T-cell (primary cell): ENCODE results near the gene CLASRP. TPM values are rescaled to one million over a fixed set of nuclear protein-coding genes. Genes with fewer than 3 reads are reported as not detected.

Source experiments
- ATAC-seq, 4 experiments: fragments of 200-7000 bp in 3 of 4; fragments of 150-1000 bp in 1 of 4; cut with Tn5 transposase; replicated peaks in 1 of 4; 1 replicate in 3 of 4; 2 replicates in 1 of 4; pipeline ENCODE4 v1.10.0; 2021; ENCODE audit warnings: moderate library complexity in 3 of 4, mild to moderate bottlenecking in 2 of 4, moderate number of reproducible peaks in 1 of 4
- CTCF ChIA-PET, 2 donors: fragments of 300-600 bp; sonication (Branson Sonifier 250); formaldehyde crosslinking; loops; one replicate each; lab custom pipeline; 2022; ENCODE audit warnings: antibody characterized with exemption in 2 of 2; lab: Charles Lee
- POLR2A ChIA-PET, 2 donors: fragments of 300-600 bp; sonication (Branson Sonifier 250); formaldehyde crosslinking; loops; one replicate each; lab custom pipeline; 2022; ENCODE audit warnings: antibody characterized with exemption in 2 of 2; lab: Charles Lee
- DNase-seq, 35 experiments: peaks; one replicate each; pipeline versions ENCODE4 v3.0.0 to v3.0.0-alpha.2; 2013 to 2023
- H3K27ac ChIP-seq: one replicate; pipeline ENCODE4 v1.5.1; 2013; ENCODE audit warnings: low read length
- H3K27me3 ChIP-seq, 2 experiments: replicated peaks in 1 of 2; 1 replicate in 1 of 2; 2 replicates in 1 of 2; pipeline versions ENCODE4 v1.6.1 to v1.7.0; 2013; ENCODE audit warnings: low read length in 1 of 2, mixed read lengths in 1 of 2; ENCODE audit not compliant: control insufficient read depth in 2 of 2, insufficient read depth in 2 of 2; ENCODE audit errors: extremely low read depth in 1 of 2
- H3K36me3 ChIP-seq, 2 donors: 1 replicate in 1 of 2; 2 replicates in 1 of 2; pipeline versions ENCODE4 v1.6.1 to v1.7.0; 2013; ENCODE audit warnings: low read length in 1 of 2; ENCODE audit not compliant: control insufficient read depth in 2 of 2, insufficient read depth in 1 of 2; ENCODE audit errors: extremely low read depth in 1 of 2
- H3K4me1 ChIP-seq, 2 experiments: 1 replicate in 1 of 2; 2 replicates in 1 of 2; pipeline versions ENCODE4 v1.6.1 to v1.7.0; 2013; ENCODE audit warnings: low read length in 2 of 2, mixed read lengths in 1 of 2; ENCODE audit not compliant: insufficient read depth in 2 of 2, control insufficient read depth in 1 of 2; ENCODE audit errors: extremely low read depth in 1 of 2
- H3K4me3 ChIP-seq, 2 donors: 1 replicate in 1 of 2; 2 replicates in 1 of 2; pipeline versions ENCODE4 v1.5.1 to v1.7.0; 2013; ENCODE audit warnings: mild to moderate bottlenecking in 2 of 2, low read length in 1 of 2, moderate library complexity in 1 of 2; ENCODE audit not compliant: control insufficient read depth in 1 of 2; ENCODE audit errors: extremely low read depth in 1 of 2
- H3K9me3 ChIP-seq: 2 replicates; pipeline ENCODE4 v1.7.0; 2013
- H3K27ac Mint-ChIP-seq, 2 donors: one replicate each; pipeline ENCODE4 v1.8.0; 2020 to 2021; ENCODE audit warnings: mild to moderate bottlenecking in 2 of 2, mixed read lengths in 2 of 2
- H3K27me3 Mint-ChIP-seq, 2 donors: one replicate each; pipeline ENCODE4 v1.8.0; 2021 to 2022; ENCODE audit warnings: mixed read lengths in 2 of 2
- H3K36me3 Mint-ChIP-seq: one replicate; pipeline ENCODE4 v1.8.0; 2021; ENCODE audit warnings: mixed read lengths
- H3K4me1 Mint-ChIP-seq, 3 donors: one replicate each; pipeline ENCODE4 v1.8.0; 2020 to 2022; ENCODE audit warnings: mixed read lengths in 3 of 3, mild to moderate bottlenecking in 1 of 3
- H3K4me3 Mint-ChIP-seq, 3 donors: one replicate each; pipeline ENCODE4 v1.8.0; 2020 to 2022; ENCODE audit warnings: mild to moderate bottlenecking in 3 of 3, mixed read lengths in 3 of 3, moderate library complexity in 3 of 3
- H3K9me3 Mint-ChIP-seq, 3 donors: one replicate each; pipeline ENCODE4 v1.8.0; 2020 to 2022; ENCODE audit warnings: mixed read lengths in 3 of 3
- WGBS: methylation state at CpG from one replicate; pipeline ENCODE4 v1.1.5; 2013; ENCODE audit warnings: missing lambda C conversion rate; ENCODE audit not compliant: insufficient coverage; 5-methylcytosine and 5-hydroxymethylcytosine counted together
- total RNA-seq, 35 experiments: library from RNA in 6 of 35; stranded (reverse) in 6 of 35; fragments of 120-200 nt in 1 of 35; gene quantifications; one replicate each; pipeline versions ENCODE4 v1.2.1 to v1.2.4 and lab custom pipeline; 2013 to 2026

The CLASRP gene, protein sequence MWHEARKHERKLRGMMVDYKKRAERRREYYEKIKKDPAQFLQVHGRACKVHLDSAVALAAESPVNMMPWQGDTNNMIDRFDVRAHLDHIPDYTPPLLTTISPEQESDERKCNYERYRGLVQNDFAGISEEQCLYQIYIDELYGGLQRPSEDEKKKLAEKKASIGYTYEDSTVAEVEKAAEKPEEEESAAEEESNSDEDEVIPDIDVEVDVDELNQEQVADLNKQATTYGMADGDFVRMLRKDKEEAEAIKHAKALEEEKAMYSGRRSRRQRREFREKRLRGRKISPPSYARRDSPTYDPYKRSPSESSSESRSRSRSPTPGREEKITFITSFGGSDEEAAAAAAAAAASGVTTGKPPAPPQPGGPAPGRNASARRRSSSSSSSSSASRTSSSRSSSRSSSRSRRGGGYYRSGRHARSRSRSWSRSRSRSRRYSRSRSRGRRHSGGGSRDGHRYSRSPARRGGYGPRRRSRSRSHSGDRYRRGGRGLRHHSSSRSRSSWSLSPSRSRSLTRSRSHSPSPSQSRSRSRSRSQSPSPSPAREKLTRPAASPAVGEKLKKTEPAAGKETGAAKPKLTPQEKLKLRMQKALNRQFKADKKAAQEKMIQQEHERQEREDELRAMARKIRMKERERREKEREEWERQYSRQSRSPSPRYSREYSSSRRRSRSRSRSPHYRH
- total RNA-seq: 100 to 1,000 TPM; 141 to 153 (median 149) TPM
- 43.7 TPM for total RNA-seq (2013)
- total RNA-seq (lab: John Stamatoyannopoulos, UW): 50.0 to 83.9 (median 71.2) reads per million in 29 experiments

DNA sequence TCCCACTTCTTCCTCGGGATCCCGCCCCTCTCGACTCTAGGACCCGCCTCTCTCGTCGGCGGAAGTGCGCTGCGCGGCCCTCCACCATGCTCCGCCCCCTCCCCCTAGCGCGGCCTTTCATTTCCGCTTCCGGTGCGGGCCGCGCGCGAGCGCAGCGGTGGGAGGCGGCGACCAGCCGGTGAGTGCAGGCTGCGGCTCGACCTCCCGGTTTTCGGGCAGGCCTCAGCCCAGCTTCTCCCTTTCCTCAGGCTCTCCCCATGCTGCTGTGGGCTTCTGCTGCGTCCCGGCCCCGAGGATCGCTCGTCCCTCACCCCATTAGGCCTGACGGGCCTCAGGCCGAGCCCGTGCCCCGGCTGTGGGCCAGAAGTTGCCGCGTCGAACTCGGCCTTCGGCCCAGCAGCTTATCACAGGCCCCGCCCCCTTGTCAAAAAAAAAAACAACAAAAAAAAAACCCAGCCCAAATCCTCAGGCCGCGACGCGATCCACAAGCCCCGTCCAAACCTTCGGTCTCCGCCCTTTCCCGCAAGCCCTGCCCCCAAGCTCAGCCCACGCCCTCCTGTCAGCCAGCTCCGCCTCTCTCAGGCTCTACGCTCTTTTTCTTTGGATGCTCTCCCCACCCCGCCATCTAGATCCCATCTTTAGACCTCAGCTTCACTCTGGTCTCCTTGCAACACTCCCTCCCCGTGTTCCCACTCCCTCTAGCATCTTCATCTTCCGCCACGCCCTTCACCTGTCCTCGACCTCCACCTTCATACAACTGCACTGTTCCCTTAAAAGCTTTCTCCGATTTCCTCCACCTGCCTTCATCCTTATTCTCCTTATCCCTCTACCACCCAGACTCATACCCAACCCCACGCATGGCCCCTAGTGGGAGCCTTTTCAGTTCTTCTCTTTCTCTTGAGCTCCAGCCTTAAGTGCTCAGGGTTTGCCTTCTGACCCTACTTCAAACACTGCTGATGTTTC, at the start of gene CLASRP:
TSS of gene CLASRP (plus strand) at position 115 of the 963 bp plus-strand sequence. CDS start 1,168 bp downstream, outside the sequence.
- H3K4me3 ChIP-seq: peak within 1 kb of the TSS; percentile 97 to 98
- POLR2A ChIA-PET: interaction anchor here (0.6 to 1.7 kb wide), 8 partner anchors 10 to 149 kb away, joined by 3 to 8 read pairs (median 3); partner anchors contain the start of genes BLOC1S3 (in 1 of the 2) and RELB (in 1 of the 2)
- Mint-ChIP-seq H3K4me3 (peak within 1 kb of the TSS; percentile 94 to 100 (median 96)), H3K27me3 (no peaks in the 10 kb centered on the region), H3K27ac (peak within 1 kb of the TSS; percentile 87 to 94), H3K9me3 (no peaks in the 10 kb centered on the region), H3K36me3 (peaks cover 29% of the 10 kb centered on the region), H3K4me1 (peaks cover 32 to 33% (median 33%) of the 10 kb centered on the region in 3 donors)
- ATAC-seq: peak; percentile 94 to 98 (median 97)
- H3K27me3 ChIP-seq: no peaks in the 10 kb centered on the region
- H3K9me3 ChIP-seq: no peaks in the 10 kb centered on the region
- H3K27ac ChIP-seq: peak within 1 kb of the TSS; percentile 97
- CTCF ChIA-PET: interaction anchor here (0.6 to 2.1 kb wide), 8 partner anchors 20 to 149 kb away, joined by 3 to 9 read pairs (median 4); partner anchors contain the start of genes BLOC1S3 (in 1 of the 2), RELB (in 1 of the 2) and TRAPPC6A (in 1 of the 2)
- WGBS: 3% methylated on average over 62 of the region's 62 CpGs
- peak; percentile 65 to 93 (median 83) for DNase-seq
- peaks cover 8 to 41% of the 10 kb centered on the region in 2 experiments for H3K4me1 ChIP-seq
- H3K36me3 ChIP-seq: peaks cover 8 to 54% of the 10 kb centered on the region in 2 donors

GRCh38 chr19:44990459-44990858, 48.4 kb upstream of the CLASRP start:
- no peak overlapping the region for H3K4me3 Mint-ChIP-seq
- H3K27ac ChIP-seq: no peak overlapping the region
- WGBS: 96% methylated on average over 11 of the region's 14 CpGs
- no peak overlapping the region for H3K27ac Mint-ChIP-seq
- POLR2A ChIA-PET: no interaction called here
- no peaks in the 10 kb centered on the region for H3K9me3 ChIP-seq
- CTCF ChIA-PET: no interaction called here
- no peak for ATAC-seq
- H3K4me3 ChIP-seq: no peak overlapping the region
- DNase-seq: no peak
- H3K27me3 ChIP-seq: no peaks in the 10 kb centered on the region
- H3K4me1 ChIP-seq: no peaks in the 10 kb centered on the region
- H3K27me3 Mint-ChIP-seq: no peaks in the 10 kb centered on the region
- peaks cover 21 to 46% of the 10 kb centered on the region in 2 donors for H3K36me3 ChIP-seq
- H3K4me1 Mint-ChIP-seq: peaks cover 1 to 4% (median 2%) of the 10 kb centered on the region in 3 donors
- H3K36me3 Mint-ChIP-seq: peaks cover 21% of the 10 kb centered on the region
- no peaks in the 10 kb centered on the region for H3K9me3 Mint-ChIP-seq

GRCh38 chr19:44990966-44991365, 47.9 kb upstream of the CLASRP start:
- Histone ChIP-seq H3K27me3 (no peaks in the 10 kb centered on the region), H3K4me3 (no peak overlapping the region), H3K9me3 (no peaks in the 10 kb centered on the region), H3K4me1 (no peaks in the 10 kb centered on the region), H3K27ac (no peak overlapping the region), H3K36me3 (peaks cover 19 to 40% of the 10 kb centered on the region in 2 donors)
- Mint-ChIP-seq H3K36me3 (peaks cover 18% of the 10 kb centered on the region), H3K9me3 (no peaks in the 10 kb centered on the region), H3K4me1 (peaks cover 1 to 4% (median 2%) of the 10 kb centered on the region in 3 donors), H3K27ac (no peak overlapping the region), H3K4me3 (no peak overlapping the region), H3K27me3 (no peaks in the 10 kb centered on the region)
- DNase-seq (no peak), ATAC-seq (no peak)
- CTCF ChIA-PET: no interaction called here
- POLR2A ChIA-PET: no interaction called here
- 98% methylated on average over 9 of the region's 12 CpGs for WGBS

GRCh38 chr19:44992336-44993163, 46.3 kb upstream of the CLASRP start:
- WGBS: 89% methylated on average over 38 of the region's 44 CpGs
- Mint-ChIP-seq H3K36me3 (peaks cover 8% of the 10 kb centered on the region), H3K4me1 (peaks cover 1 to 4% (median 2%) of the 10 kb centered on the region in 3 donors), H3K27ac (no peak overlapping the region), H3K9me3 (no peaks in the 10 kb centered on the region), H3K4me3 (no peak overlapping the region), H3K27me3 (no peaks in the 10 kb centered on the region)
- H3K27me3 ChIP-seq: no peaks in the 10 kb centered on the region
- ATAC-seq: no peak
- no peak for DNase-seq
- CTCF ChIA-PET: no interaction called here
- peaks cover 14 to 29% of the 10 kb centered on the region in 2 donors for H3K36me3 ChIP-seq
- H3K4me1 ChIP-seq: no peaks in the 10 kb centered on the region
- H3K27ac ChIP-seq: no peak overlapping the region
- no peaks in the 10 kb centered on the region for H3K9me3 ChIP-seq
- H3K4me3 ChIP-seq: no peak overlapping the region
- POLR2A ChIA-PET: no interaction called here

DNA sequence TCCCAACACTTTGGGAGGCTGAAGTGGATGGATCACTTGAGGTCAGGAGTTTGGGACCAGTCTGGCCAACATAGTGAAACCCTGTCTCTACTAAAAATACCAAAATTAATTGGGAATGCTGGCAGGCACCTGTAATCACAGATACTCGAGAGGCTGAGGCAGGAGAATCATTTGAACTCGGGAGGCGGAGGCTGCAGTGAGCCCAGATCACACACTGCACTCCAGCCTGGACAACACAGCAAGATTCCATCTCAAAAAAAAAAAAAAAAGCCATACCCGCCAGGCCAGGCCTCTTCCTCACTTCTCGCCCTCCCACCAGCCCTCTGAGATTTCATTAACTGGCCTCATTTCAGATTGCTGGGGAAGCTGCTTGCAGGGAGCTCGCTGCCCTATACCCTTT, 45.3 kb upstream of the CLASRP start:
- peaks cover 1 to 4% (median 2%) of the 10 kb centered on the region in 3 donors for H3K4me1 Mint-ChIP-seq
- peaks cover 11 to 25% of the 10 kb centered on the region in 2 donors for H3K36me3 ChIP-seq
- no peak overlapping the region for H3K27ac ChIP-seq
- POLR2A ChIA-PET: interaction anchor here (0.6 kb wide), 2 partner anchors 378 to 379 kb away, joined by 3 to 5 read pairs; no protein-coding TSS in a partner anchor
- H3K4me3 Mint-ChIP-seq: no peak overlapping the region
- no peaks in the 10 kb centered on the region for H3K4me1 ChIP-seq
- peaks cover 4% of the 10 kb centered on the region for H3K36me3 Mint-ChIP-seq
- WGBS: 95% methylated on average over 2 of the region's 6 CpGs
- no peak for DNase-seq
- H3K27ac Mint-ChIP-seq: no peak overlapping the region
- ATAC-seq: no peak
- H3K27me3 Mint-ChIP-seq: no peaks in the 10 kb centered on the region
- H3K4me3 ChIP-seq: no peak overlapping the region
- no peaks in the 10 kb centered on the region for H3K9me3 Mint-ChIP-seq
- H3K9me3 ChIP-seq: no peaks in the 10 kb centered on the region
- CTCF ChIA-PET: no interaction called here
- H3K27me3 ChIP-seq: no peaks in the 10 kb centered on the region
